Measurements from ENCODE around the gene C16orf46. TPM values are rescaled to one million over a fixed set of nuclear protein-coding genes. Genes with fewer than 3 reads are reported as not detected.

The C16orf46 gene
- total RNA-seq, 1 donor from 2014 or later, result 0.20 TPM

DNA sequence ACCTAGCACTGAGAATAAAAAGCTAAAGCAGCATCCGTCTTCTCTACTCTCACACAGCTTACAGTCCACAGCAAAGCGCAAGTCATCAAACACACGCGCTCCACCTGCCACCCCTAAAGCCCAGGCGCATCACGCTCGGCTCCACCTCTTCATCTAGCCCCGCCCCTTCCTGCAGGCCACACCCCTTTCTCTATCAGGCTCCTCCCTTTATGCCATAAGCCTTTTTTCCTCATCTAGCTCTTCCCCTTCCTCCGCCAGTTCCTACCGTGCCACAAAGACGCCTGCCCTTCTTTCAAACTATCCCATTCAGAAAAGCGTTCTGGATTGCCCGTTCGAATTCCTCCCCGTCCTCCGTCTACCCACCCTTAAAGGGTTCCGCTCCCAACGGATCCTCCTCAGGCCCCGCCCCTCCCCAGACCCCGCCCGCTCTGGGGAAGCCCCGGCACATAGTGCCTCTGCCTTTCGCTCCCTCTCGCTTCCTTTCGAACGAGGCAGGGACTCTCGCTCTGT, 417 bp downstream of the C16orf46 start:
- DNase-seq (ENCODE audit: low read depth in 2 of 2), result peak; percentile 84 to 90

GRCh38 chr16:81073560-81074330, 3.3 kb downstream of the C16orf46 start:
- DNase-seq (ENCODE audit: low read depth in 2 of 2), result no peak

DNA sequence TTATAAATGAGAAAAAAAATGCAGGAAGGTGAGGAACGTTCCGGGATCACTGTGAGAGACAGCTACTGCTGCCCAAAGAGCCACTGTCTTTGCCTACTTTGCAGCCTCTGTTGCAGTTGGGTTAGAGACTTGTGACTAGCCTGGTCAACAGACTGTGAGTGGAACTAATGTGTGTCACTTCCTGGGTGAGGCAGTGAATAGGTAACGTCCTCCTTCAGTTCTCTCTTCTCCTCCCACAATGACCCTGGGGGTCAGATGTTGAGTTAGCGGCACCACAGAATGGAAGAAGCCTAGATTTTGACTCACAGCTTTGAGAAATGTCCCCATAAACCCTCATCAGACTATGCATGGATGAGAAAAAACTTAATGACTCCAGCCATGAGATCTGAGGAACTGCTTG, 5.2 kb downstream of the C16orf46 start:
- DNase-seq (ENCODE audit: low read depth in 2 of 2), result peak in 1 of 2 donors; percentile 2

- DNase-seq (ENCODE audit: low read depth in 2 of 2), result no peak
These were observed 6.1 kb downstream of the C16orf46 start for GRCh38 chr16:81070979-81071378.

GRCh38 chr16:81069063-81069462, 8.0 kb downstream of the C16orf46 start:
- no peak for DNase-seq (ENCODE audit: low read depth in 2 of 2)

DNA sequence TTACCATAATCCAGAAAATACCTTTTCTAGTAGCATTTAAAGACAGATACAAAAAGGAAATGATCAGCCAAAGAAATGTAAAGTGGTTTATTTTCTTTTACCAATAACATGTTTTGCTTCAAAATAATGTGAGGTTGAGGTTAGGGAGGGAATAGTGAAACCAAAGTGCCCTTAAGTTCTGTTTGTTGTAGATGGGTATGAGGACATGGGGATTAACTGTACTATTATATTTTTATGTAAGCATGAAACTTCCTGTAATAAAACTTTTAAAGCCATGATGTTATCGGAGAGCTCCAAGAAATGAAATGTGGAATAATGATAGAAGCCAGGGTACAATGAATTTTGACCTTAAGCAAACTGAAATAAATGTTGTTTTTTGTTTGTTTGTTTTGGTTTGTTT, 9.9 kb downstream of the C16orf46 start:
- DNase-seq (ENCODE audit: low read depth in 2 of 2), result no peak

DNA sequence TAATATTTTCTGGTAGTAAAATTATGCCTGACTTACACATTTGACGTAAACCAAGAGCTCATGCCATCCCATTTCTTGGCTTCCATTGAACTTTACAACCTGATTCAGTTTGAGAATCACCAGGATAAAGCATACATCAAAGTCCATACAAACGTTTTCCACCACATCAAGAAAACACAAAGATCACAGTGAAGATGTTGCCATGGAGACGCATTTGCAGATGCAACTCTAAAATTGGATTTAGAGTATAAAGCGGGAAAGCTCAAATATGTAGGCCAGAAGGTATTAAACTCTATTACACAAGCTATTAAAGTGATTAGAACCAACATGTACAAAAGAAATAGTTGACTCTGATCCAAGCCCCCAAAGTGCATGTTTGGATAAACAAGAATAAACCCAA, 10.4 kb downstream of the C16orf46 start:
- no peak for DNase-seq (ENCODE audit: low read depth in 2 of 2)

GRCh38 chr16:81061871-81062608, 15.0 kb downstream of the C16orf46 start:
- no peak for DNase-seq (ENCODE audit: low read depth in 2 of 2)

DNA sequence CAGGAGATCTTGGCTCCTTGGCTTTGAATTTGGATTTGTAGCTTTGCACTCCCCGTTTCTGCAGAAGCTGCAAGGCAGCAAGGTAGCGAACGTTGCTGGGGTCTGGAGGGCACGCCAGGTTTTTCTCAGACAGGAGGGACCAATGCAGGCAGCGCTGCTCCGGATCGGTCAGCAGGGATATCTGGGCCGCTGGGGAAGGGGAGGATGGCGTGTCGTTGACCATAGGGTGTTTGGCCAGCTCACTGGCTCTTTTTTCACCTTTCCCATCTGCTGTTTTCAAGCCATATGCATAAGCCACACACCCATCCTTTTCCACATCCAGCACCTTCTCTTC, 15.8 kb downstream of the C16orf46 start:
- DNase-seq (ENCODE audit: low read depth in 2 of 2), result no peak

- DNase-seq (ENCODE audit: low read depth in 2 of 2), result no peak
These were observed 16.3 kb downstream of the C16orf46 start for GRCh38 chr16:81060576-81061306.

- DNase-seq (ENCODE audit: low read depth in 2 of 2), result no peak
These were observed 23.3 kb downstream of the C16orf46 start for GRCh38 chr16:81053761-81054160.

DNA sequence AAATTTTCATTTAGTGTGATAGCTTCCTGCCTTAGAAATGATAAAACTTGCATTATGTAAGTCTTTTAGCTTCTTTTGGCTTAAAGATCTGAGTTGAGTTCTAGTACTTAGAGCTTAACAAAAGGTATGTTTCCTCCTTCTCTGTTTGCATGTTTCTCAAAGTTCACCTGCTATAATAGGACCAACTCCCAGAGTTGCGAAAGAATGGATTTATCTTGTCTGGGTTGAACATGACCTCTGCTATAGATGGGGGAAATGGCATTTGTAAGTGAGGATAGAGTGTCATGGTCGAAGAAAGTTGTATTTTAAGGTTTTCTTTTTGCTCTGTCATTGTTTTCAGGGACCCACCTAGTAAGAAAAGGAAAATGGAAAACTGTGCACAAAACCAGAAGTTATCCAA, 34.2 kb downstream of the C16orf46 start:
- DNase-seq (ENCODE audit: low read depth in 2 of 2), result no peak

DNA sequence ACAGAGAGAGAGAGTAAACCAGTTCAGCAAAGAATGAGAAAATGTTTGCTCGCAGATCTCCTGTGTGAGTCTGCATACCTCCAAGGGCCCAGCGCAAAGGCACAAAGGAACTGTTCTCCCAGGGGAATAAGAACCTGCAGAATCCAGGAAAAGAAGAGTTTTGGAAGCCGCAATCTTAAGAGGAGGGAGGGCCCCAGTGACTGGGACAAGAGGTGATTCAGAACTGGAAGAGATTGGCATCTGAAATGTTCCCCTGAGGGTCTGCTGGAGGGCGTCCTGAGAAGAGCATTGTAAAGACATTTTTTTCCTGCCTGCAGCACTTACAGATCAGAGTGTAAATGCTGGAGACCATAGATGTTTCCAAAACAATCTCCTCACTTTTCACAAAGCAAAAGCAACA, 35.3 kb downstream of the C16orf46 start:
- DNase-seq (ENCODE audit: low read depth in 2 of 2), result no peak

GRCh38 chr16:81040842-81041241, 36.2 kb downstream of the C16orf46 start:
- no peak for DNase-seq (ENCODE audit: low read depth in 2 of 2)

- no peak for DNase-seq (ENCODE audit: low read depth in 2 of 2)
These were observed 36.9 kb downstream of the C16orf46 start for GRCh38 chr16:81040131-81040530.

GRCh38 chr16:81036751-81037350, 40.2 kb downstream of the C16orf46 start:
- DNase-seq (ENCODE audit: low read depth in 2 of 2), result peak; percentile 28 to 54

DNA sequence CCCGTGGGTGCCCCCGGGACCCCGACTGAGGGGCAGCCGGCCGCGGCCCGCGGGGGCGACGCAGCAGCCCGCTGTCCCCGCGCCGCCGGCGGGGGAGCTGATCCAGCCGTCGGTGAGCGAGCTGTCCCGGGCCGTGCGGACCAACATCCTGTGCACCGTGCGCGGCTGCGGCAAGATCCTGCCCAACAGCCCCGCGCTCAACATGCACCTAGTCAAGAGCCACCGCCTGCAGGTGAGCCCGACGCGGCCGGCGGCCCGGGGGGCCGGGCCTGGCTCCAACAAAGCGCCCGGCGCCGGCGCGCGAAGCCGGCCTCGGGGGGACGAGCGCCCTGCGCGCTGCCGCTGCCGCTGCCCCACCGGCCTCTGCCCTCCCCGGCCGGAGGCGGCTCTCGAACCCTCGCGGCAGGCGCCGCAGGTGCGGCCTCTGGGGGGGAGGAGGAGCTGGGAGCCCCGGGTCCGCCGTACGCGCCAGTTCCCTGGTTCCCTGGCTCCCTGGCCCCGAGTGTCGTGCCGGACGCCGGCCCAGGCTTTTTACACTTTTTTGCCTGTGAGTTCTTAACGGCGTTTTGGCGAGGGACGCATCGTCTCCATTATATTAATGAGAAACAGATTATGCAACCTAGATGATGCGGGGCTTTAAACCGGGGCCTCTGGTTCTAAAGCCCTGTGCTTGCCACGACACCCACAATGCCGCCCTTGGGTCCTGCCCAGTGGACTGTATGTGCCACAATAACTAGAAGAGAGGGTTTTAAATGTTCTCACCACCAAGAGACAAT, 40.9 kb downstream of the C16orf46 start:
- peak; percentile 47 to 59 for DNase-seq (ENCODE audit: low read depth in 2 of 2)

DNA sequence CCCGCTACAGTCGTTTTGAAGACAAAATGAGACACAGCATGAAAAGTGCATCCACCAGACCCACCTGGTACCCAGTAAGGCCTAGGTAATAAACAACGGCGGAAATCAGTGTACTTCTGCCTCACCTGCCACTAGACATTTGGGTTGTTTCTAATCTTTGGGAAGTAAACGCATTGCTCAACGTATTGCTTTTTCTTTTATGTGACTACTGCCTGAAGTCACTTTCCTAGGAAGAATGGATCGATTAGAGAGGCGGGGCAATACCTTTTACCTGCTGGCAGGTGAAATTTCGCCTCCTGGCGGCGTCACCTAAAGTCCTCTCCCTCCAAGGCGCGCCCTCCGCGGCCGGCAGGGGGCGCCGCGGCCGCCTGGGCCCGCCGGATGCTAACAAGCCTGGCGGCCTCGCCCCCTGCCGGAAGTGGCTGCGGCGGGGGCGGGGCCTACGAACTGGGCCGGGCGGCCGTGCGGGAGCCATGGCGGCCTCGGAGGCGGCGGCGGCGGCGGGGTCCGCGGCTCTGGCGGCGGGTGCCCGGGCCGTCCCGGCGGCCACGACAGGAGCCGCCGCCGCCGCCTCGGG, 41.6 kb downstream of the C16orf46 start, which contains the start of gene ATMIN:
ATMIN (plus strand) TSS at position 445 of the 577 bp plus-strand sequence; CDS start at position 474, 29 bp downstream.
- DNase-seq (ENCODE audit: low read depth in 2 of 2), result peak; percentile 88 to 92

- DNase-seq (ENCODE audit: low read depth in 2 of 2), result no peak
These were observed 47.0 kb downstream of the C16orf46 start for GRCh38 chr16:81029930-81030604.

- no peak for DNase-seq (ENCODE audit: low read depth in 2 of 2)
These were observed 50.6 kb downstream of the C16orf46 start for GRCh38 chr16:81026429-81026828.

Measured in lung microvascular endothelial cell (primary cell).